CMK (cell line): ENCODE measurements around the gene PET100.

Source experiments
- DNase-seq: peaks from one replicate; pipeline ENCODE4 v3.0.0-alpha.2; 2010; ENCODE audit warnings: low read depth

PET100 gene

GRCh38 chr19:7679771-7680605 is 50.4 kb downstream of the PET100 start:
- DNase-seq = no peak

GRCh38 chr19:7680606-7681339 is 51.2 kb downstream of the PET100 start, which contains the start of gene TRAPPC5:
TRAPPC5 (plus strand) TSS chr19:7680833; CDS start chr19:7682254, 1,421 bp downstream.
- peak; percentile 86 for DNase-seq
